OCI-LY1 (cell line): ENCODE results near the gene PNMA6A.
"Not testable (repeated sequence)": the region's sequence is repeated elsewhere in the genome, so short reads cannot be mapped to it uniquely, and the experiment has no call there.

ENCODE experiments used
- H2AFZ ChIP-seq: fragments of 200-600 bp; sonication (generic), shearing (Covaris generic); 2 replicates; pipeline ENCODE4 v1.6.0; 2014; ENCODE audit warnings: antibody characterized with exemption, mild to moderate bottlenecking, low read length
- H3F3A ChIP-seq: fragments of 200-600 bp; sonication (generic), shearing (Covaris generic); 2 replicates; pipeline ENCODE4 v1.6.0; 2014; ENCODE audit warnings: mild to moderate bottlenecking, antibody characterized with exemption, low read length, moderate library complexity; ENCODE audit not compliant: insufficient read depth
- H3K27ac ChIP-seq: fragments of 200-600 bp; sonication (generic); 2 replicates; pipeline ENCODE4 v1.5.1; 2014; ENCODE audit warnings: low read length, mixed run types, mild to moderate bottlenecking, low read depth; ENCODE audit not compliant: poor library complexity, severe bottlenecking
- H3K27me3 ChIP-seq: fragments of 200-600 bp; sonication (generic); 2 replicates; pipeline ENCODE4 v1.6.0; 2014; ENCODE audit warnings: antibody characterized with exemption, mild to moderate bottlenecking, low read length, moderate library complexity; ENCODE audit not compliant: insufficient read depth
- H3K36me3 ChIP-seq: fragments of 200-600 bp; sonication (generic); 2 replicates; pipeline ENCODE4 v1.6.1; 2014; ENCODE audit warnings: mild to moderate bottlenecking, antibody characterized with exemption, low read length, moderate library complexity, mixed read lengths; ENCODE audit not compliant: insufficient read depth
- H3K4me1 ChIP-seq: fragments of 200-600 bp; sonication (generic); 2 replicates; pipeline ENCODE4 v1.5.1; 2014; ENCODE audit warnings: mild to moderate bottlenecking, low read length, moderate library complexity; ENCODE audit not compliant: insufficient read depth, severe bottlenecking
- H3K4me2 ChIP-seq: fragments of 200-600 bp; sonication (generic), shearing (Covaris generic); 2 replicates; pipeline ENCODE4 v1.6.1; 2014; ENCODE audit warnings: low read length
- H3K4me3 ChIP-seq: fragments of 200-600 bp; sonication (generic); 2 replicates; pipeline ENCODE4 v1.5.1; 2014; ENCODE audit warnings: low read length, low read depth, mild to moderate bottlenecking, mixed read lengths; ENCODE audit not compliant: poor library complexity, severe bottlenecking
- H3K79me2 ChIP-seq: fragments of 200-600 bp; shearing (Covaris generic); 2 replicates; pipeline ENCODE4 v1.6.1; 2016; ENCODE audit warnings: mixed run types, low read length, mixed read lengths; ENCODE audit not compliant: insufficient read depth
- H3K9ac ChIP-seq: fragments of 200-600 bp; sonication (generic), shearing (Covaris generic); 2 replicates; pipeline ENCODE4 v1.6.1; 2014; ENCODE audit warnings: mild to moderate bottlenecking, low read length, mixed read lengths
- H3K9me2 ChIP-seq: fragments of 200-600 bp; sonication (generic), shearing (Covaris generic); 2 replicates; pipeline ENCODE4 v1.6.1; 2014; ENCODE audit warnings: low read depth, mild to moderate bottlenecking, low read length, mixed read lengths
- H3K9me3 ChIP-seq: fragments of 200-600 bp; shearing (Covaris generic); 2 replicates; pipeline ENCODE4 v1.6.1; 2014; ENCODE audit warnings: low read length, mixed read lengths
- H4K20me1 ChIP-seq: fragments of 200-600 bp; sonication (generic), shearing (Covaris generic); 2 replicates; pipeline ENCODE4 v1.6.0; 2016; ENCODE audit warnings: mild to moderate bottlenecking, low read length; ENCODE audit not compliant: insufficient read depth
- EZH2 ChIP-seq: fragments of 200-600 bp; sonication (generic), shearing (Covaris generic); IDR thresholded peaks from 2 replicates; pipeline ENCODE4 v1.8.0; 2017; ENCODE audit warnings: borderline replicate concordance, mixed run types, mild to moderate bottlenecking, antibody characterized with exemption, low read length, moderate library complexity, mixed read lengths
- TF ChIP-seq, protein P1 (sequence below): fragments of 200-600 bp; sonication (generic), shearing (Covaris generic); IDR thresholded peaks from 2 replicates; pipeline ENCODE4 v1.5.1; 2017; ENCODE audit warnings: mild to moderate bottlenecking, antibody characterized with exemption, low read length, moderate library complexity, mixed read lengths

The PNMA6A gene

DNA sequence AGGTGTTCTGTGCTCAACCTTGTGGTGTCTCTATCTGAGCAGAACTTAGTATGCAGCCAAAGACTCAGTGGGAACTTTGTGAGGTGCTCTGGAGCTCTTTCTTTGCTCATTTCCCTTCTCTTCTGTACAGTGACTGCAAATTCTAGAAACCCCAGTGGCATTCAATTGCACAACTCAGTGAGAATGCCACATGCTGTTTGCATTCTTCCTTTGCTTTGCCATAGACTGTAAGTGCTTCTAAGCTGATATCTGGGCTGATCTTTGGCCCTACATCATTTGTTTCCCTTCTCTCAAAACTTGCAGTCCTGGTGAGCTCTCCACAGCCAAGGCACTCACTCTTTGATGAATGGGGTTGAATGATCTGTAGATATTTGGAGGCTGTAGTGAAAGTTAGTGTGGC, 8.9 kb upstream of the PNMA6A start:
- no peaks in the 10 kb centered on the region for H3K9me2 ChIP-seq
- H3K4me1 ChIP-seq: no peaks in the 10 kb centered on the region
- H3F3A ChIP-seq: no peaks in the 10 kb centered on the region
- no peak overlapping the region for H2AFZ ChIP-seq
- TF ChIP-seq, protein P1, sequence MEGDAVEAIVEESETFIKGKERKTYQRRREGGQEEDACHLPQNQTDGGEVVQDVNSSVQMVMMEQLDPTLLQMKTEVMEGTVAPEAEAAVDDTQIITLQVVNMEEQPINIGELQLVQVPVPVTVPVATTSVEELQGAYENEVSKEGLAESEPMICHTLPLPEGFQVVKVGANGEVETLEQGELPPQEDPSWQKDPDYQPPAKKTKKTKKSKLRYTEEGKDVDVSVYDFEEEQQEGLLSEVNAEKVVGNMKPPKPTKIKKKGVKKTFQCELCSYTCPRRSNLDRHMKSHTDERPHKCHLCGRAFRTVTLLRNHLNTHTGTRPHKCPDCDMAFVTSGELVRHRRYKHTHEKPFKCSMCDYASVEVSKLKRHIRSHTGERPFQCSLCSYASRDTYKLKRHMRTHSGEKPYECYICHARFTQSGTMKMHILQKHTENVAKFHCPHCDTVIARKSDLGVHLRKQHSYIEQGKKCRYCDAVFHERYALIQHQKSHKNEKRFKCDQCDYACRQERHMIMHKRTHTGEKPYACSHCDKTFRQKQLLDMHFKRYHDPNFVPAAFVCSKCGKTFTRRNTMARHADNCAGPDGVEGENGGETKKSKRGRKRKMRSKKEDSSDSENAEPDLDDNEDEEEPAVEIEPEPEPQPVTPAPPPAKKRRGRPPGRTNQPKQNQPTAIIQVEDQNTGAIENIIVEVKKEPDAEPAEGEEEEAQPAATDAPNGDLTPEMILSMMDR: no peak
- no peak for TF ChIP-seq EZH2
- no peak overlapping the region for H3K27ac ChIP-seq
- H3K4me2 ChIP-seq: no peak overlapping the region
- H3K27me3 ChIP-seq: no peaks in the 10 kb centered on the region
- no peaks in the 10 kb centered on the region for H3K9me3 ChIP-seq
- H3K36me3 ChIP-seq: no peaks in the 10 kb centered on the region
- H3K4me3 ChIP-seq: no peak overlapping the region
- H3K9ac ChIP-seq: no peak overlapping the region
- H4K20me1 ChIP-seq: no peaks in the 10 kb centered on the region
- no peaks in the 10 kb centered on the region for H3K79me2 ChIP-seq

GRCh38 chrX:153064061-153064460, 8.2 kb upstream of the PNMA6A start:
- Histone ChIP-seq H3K36me3 (no peaks in the 10 kb centered on the region), H3K4me1 (no peaks in the 10 kb centered on the region), H3K9me3 (no peaks in the 10 kb centered on the region), H3K79me2 (no peaks in the 10 kb centered on the region), H3K9ac (no peak overlapping the region), H4K20me1 (no peaks in the 10 kb centered on the region), H3F3A (no peaks in the 10 kb centered on the region), H2AFZ (no peak overlapping the region), H3K4me3 (no peak overlapping the region), H3K4me2 (no peak overlapping the region), H3K27ac (no peak overlapping the region), H3K9me2 (no peaks in the 10 kb centered on the region), H3K27me3 (no peaks in the 10 kb centered on the region)
- no peak for TF ChIP-seq EZH2
- TF ChIP-seq, protein P1: no peak

GRCh38 chrX:153065389-153065788, 6.9 kb upstream of the PNMA6A start:
- no peaks in the 10 kb centered on the region for H3K27me3 ChIP-seq
- no peak overlapping the region for H3K4me2 ChIP-seq
- no peak overlapping the region for H3K27ac ChIP-seq

DNA sequence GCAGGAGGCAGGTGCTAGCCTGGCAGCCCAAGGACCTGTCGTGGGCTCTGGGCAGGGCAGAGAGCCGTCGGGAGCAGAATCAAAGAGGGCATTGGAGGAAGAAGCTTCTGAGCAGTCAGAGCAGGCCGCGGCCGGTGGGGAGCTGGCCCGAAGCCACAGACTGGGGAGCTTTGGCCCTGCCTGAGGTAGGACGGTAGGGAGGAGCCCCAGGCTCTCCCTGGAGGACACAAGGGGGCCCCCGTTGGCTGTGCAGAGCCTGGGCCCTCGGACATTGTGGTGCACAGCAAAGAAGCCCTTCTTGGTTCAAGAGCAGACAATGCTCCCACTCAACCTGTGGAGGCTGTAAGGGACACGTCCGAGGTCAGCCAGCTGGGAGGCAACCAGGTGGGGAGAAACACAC, 5.9 kb upstream of the PNMA6A start:
- H4K20me1 ChIP-seq, H3K79me2 ChIP-seq, H3K27me3 ChIP-seq, H3K36me3 ChIP-seq, H3K4me1 ChIP-seq, H3K27ac ChIP-seq, H3K9ac ChIP-seq, H2AFZ ChIP-seq, H3K4me2 ChIP-seq, H3K9me3 ChIP-seq, H3F3A ChIP-seq, H3K9me2 ChIP-seq, H3K4me3 ChIP-seq: not testable (repeated sequence)

More at GRCh38 chrX:153065389-153065788, 6.9 kb upstream of the PNMA6A start:
- Histone ChIP-seq H3F3A (no peaks in the 10 kb centered on the region), H3K9me2 (no peaks in the 10 kb centered on the region), H3K36me3 (no peaks in the 10 kb centered on the region), H3K9me3 (no peaks in the 10 kb centered on the region), H2AFZ (no peak overlapping the region), H3K9ac (no peak overlapping the region), H3K4me1 (no peaks in the 10 kb centered on the region), H4K20me1 (no peaks in the 10 kb centered on the region), H3K4me3 (no peak overlapping the region), H3K79me2 (no peaks in the 10 kb centered on the region)
- TF ChIP-seq, protein P1: no peak
- TF ChIP-seq EZH2: no peak

- H3K79me2 ChIP-seq, H3K27ac ChIP-seq, H4K20me1 ChIP-seq, H3K36me3 ChIP-seq, H3K4me3 ChIP-seq, H3K9ac ChIP-seq, H3K4me2 ChIP-seq, H3K4me1 ChIP-seq, H3K9me2 ChIP-seq, H3F3A ChIP-seq, H2AFZ ChIP-seq, H3K27me3 ChIP-seq, H3K9me3 ChIP-seq: not testable (repeated sequence)
These were observed 1.1 kb downstream of the PNMA6A start for GRCh38 chrX:153073331-153073730.
